ENCODE data around the gene TEKT3.

- TF ChIP-seq CTCF (IDR thresholded peaks at IDR 0.05; ENCODE audit: low read length) (no peak), EZH2 (IDR thresholded peaks at IDR 0.05; ENCODE audit: borderline replicate concordance, low read length) (no peak)
These were observed 36.2 kb upstream of the TEKT3 start for GRCh38 chr17:15377616-15378015.
